WTC11 (cell line): ENCODE results near the gene PGBD1. TPM values are rescaled to one million over a fixed set of nuclear protein-coding genes. Genes with fewer than 3 reads are reported as not detected.

Experiments
- ATAC-seq: fragments of 200-7000 bp; cut with Tn5 transposase; 2 replicates; pipeline ENCODE4 v1.10.0; 2021; ENCODE audit warnings: mild to moderate bottlenecking, moderate library complexity
- CTCF ChIA-PET: fragments of 300-600 bp; sonication (Branson Sonifier 250); formaldehyde crosslinking; loops from one replicate; lab custom pipeline; 2021; ENCODE audit warnings: antibody characterized with exemption; lab: Charles Lee
- POLR2A ChIA-PET: fragments of 350-600 bp; sonication (Branson Sonifier 250); formaldehyde crosslinking; loops from one replicate; lab custom pipeline; 2021; ENCODE audit warnings: antibody characterized with exemption; lab: Charles Lee
- DNase-seq: peaks from one replicate; pipeline ENCODE4 v3.0.0; 2021; ENCODE audit warnings: low spot score
- H3K27ac Mint-ChIP-seq: 2 replicates; pipeline ENCODE4 v1.8.0; 2021; ENCODE audit warnings: mixed read lengths
- H3K27me3 Mint-ChIP-seq: 2 replicates; pipeline ENCODE4 v1.8.0; 2021; ENCODE audit warnings: low read depth, mild to moderate bottlenecking, moderate library complexity, mixed read lengths
- H3K36me3 Mint-ChIP-seq: 2 replicates; pipeline ENCODE4 v1.8.0; 2021; ENCODE audit warnings: mixed read lengths
- H3K4me1 Mint-ChIP-seq: 2 replicates; pipeline ENCODE4 v1.8.0; 2022; ENCODE audit warnings: mixed read lengths
- H3K4me3 Mint-ChIP-seq: 2 replicates; pipeline ENCODE4 v1.8.0; 2021; ENCODE audit warnings: mild to moderate bottlenecking, moderate library complexity, mixed read lengths
- H3K9me3 Mint-ChIP-seq: 2 replicates; pipeline ENCODE4 v1.8.0; 2021; ENCODE audit warnings: mixed read lengths
- AFF4 ChIP-seq: sonication (generic); formaldehyde crosslinking; IDR thresholded peaks from 2 replicates; pipeline ENCODE4 v1.8.1; 2023; ENCODE audit warnings: mild to moderate bottlenecking, missing genetic modification reagents, borderline replicate concordance
- AR ChIP-seq: fragments of 250-450 bp; sonication (Bioruptor Pico); IDR thresholded peaks from 2 replicates; pipeline ENCODE4 v1.9.0; 2021; ENCODE audit warnings: mild to moderate bottlenecking
- ATF3 ChIP-seq: sonication (generic); formaldehyde crosslinking; conservative IDR thresholded peaks from 2 replicates; pipeline ENCODE4 v1.8.1; 2022; ENCODE audit warnings: mild to moderate bottlenecking, missing genetic modification reagents
- ETV6 ChIP-seq: sonication (generic); formaldehyde crosslinking; IDR thresholded peaks from 2 replicates; pipeline ENCODE4 v1.8.1; 2022; ENCODE audit warnings: mild to moderate bottlenecking, missing genetic modification reagents
- GABPB1 ChIP-seq: sonication (generic); formaldehyde crosslinking; IDR thresholded peaks from 2 replicates; pipeline ENCODE4 v1.8.1; 2023; ENCODE audit warnings: mild to moderate bottlenecking, missing genetic modification reagents
- KAT7 ChIP-seq: sonication (generic); formaldehyde crosslinking; IDR thresholded peaks from 2 replicates; pipeline ENCODE4 v1.8.1; 2023; ENCODE audit warnings: missing genetic modification reagents, mild to moderate bottlenecking, borderline replicate concordance
- MAX ChIP-seq: sonication (generic); formaldehyde crosslinking; IDR thresholded peaks from 2 replicates; pipeline ENCODE4 v1.8.0; 2022; ENCODE audit warnings: mild to moderate bottlenecking, missing genetic modification reagents
- MLX ChIP-seq: sonication (generic); formaldehyde crosslinking; IDR thresholded peaks from 2 replicates; pipeline ENCODE4 v1.8.1; 2023; ENCODE audit warnings: mild to moderate bottlenecking, missing genetic modification reagents, moderate library complexity
- NFE2L1 ChIP-seq: sonication (generic); formaldehyde crosslinking; IDR thresholded peaks from 2 replicates; pipeline ENCODE4 v1.8.1; 2023; ENCODE audit warnings: missing genetic modification reagents
- NR1H2 ChIP-seq: sonication (generic); formaldehyde crosslinking; IDR thresholded peaks from 2 replicates; pipeline ENCODE4 v1.9.0; 2021; ENCODE audit warnings: mild to moderate bottlenecking, moderate library complexity, missing genetic modification reagents
- NR3C1 ChIP-seq: sonication (generic); formaldehyde crosslinking; conservative IDR thresholded peaks from 2 replicates; pipeline ENCODE4 v1.8.1; 2023; ENCODE audit warnings: low read depth, mild to moderate bottlenecking, missing genetic modification reagents
- OVOL2 ChIP-seq: fragments of 250-450 bp; sonication (Bioruptor Pico); IDR thresholded peaks from 2 replicates; pipeline ENCODE4 v1.9.0; 2021; ENCODE audit warnings: mild to moderate bottlenecking, borderline replicate concordance
- SMAD4 ChIP-seq: sonication (generic); formaldehyde crosslinking; IDR thresholded peaks from 2 replicates; pipeline ENCODE4 v1.8.0; 2022; ENCODE audit warnings: mild to moderate bottlenecking, missing genetic modification reagents
- USF1 ChIP-seq: sonication (generic); formaldehyde crosslinking; IDR thresholded peaks from 2 replicates; pipeline ENCODE4 v1.8.0; 2022; ENCODE audit warnings: mild to moderate bottlenecking, missing genetic modification reagents
- USF2 ChIP-seq: sonication (generic); formaldehyde crosslinking; IDR thresholded peaks from 2 replicates; pipeline ENCODE4 v1.8.1; 2023; ENCODE audit warnings: mild to moderate bottlenecking, missing genetic modification reagents, moderate library complexity
- ZNF396 ChIP-seq: fragments of 250-450 bp; sonication (Bioruptor Pico); IDR thresholded peaks from 2 replicates; pipeline ENCODE4 v1.8.0; 2021; ENCODE audit warnings: mild to moderate bottlenecking, moderate library complexity, borderline replicate concordance
- ZNF423 ChIP-seq: fragments of 250-450 bp; sonication (Bioruptor Pico); IDR thresholded peaks from 2 replicates; pipeline ENCODE4 v2.1.2; 2022; ENCODE audit warnings: mild to moderate bottlenecking, moderate library complexity
- ZNF425 ChIP-seq: fragments of 250-450 bp; sonication (Bioruptor Pico); conservative IDR thresholded peaks from 2 replicates; pipeline ENCODE4 v1.9.0; 2021; ENCODE audit warnings: mild to moderate bottlenecking
- ZNF671 ChIP-seq: fragments of 250-450 bp; sonication (Bioruptor Pico); IDR thresholded peaks from 2 replicates; pipeline ENCODE4 v1.8.0; 2021; ENCODE audit warnings: mild to moderate bottlenecking
- total RNA-seq: library from RNA; stranded (reverse); gene quantifications from 3 replicates; pipeline ENCODE4 v1.2.3, GENCODE V29; 2021

Gene PGBD1
- total RNA-seq, 1 experiment from 2014 or later: 6.9 TPM

GRCh38 chr6:28266563-28266961 is 14.8 kb upstream of the PGBD1 start:
- DNase-seq (no peak), ATAC-seq (no peak)
- Mint-ChIP-seq H3K27ac (no peak overlapping the region; the same call in 1 of the 2 replicates), H3K27me3 (peaks cover 37% of the 10 kb centered on the region), H3K9me3 (no peaks in the 10 kb centered on the region), H3K36me3 (no peaks in the 10 kb centered on the region), H3K4me3 (no peak overlapping the region), H3K4me1 (no peaks in the 10 kb centered on the region)
- ChIA-PET CTCF (interaction anchor here (1.1 to 2.7 kb wide), 5 partner anchors 13 to 117 kb away, joined by 4 to 34 read pairs (median 11); partner anchors contain the start of gene ZKSCAN4), POLR2A (interaction anchor here (0.6 to 2.1 kb wide), 14 partner anchors 13 to 373 kb away, joined by 3 to 14 read pairs (median 4); partner anchors contain the start of genes PGBD1, ZKSCAN3, ZKSCAN4 and ZKSCAN8)
- TF ChIP-seq AFF4 (CRISPR knock-in tag): no peak
- no peak for TF ChIP-seq ZNF396 (CRISPR knock-in tag)
- TF ChIP-seq SMAD4 (CRISPR knock-in tag): no peak
- TF ChIP-seq USF1 (CRISPR knock-in tag): no peak
- TF ChIP-seq NR1H2: no peak
- no peak for TF ChIP-seq KAT7 (CRISPR knock-in tag)

GRCh38 chr6:28266962-28267694 is 14.2 kb upstream of the PGBD1 start, which contains the start of gene ZSCAN26:
TSS of gene ZSCAN26 (plus strand) at chr6:28267143. CDS start at chr6:28271920, 4,777 bp downstream.
- Mint-ChIP-seq H3K36me3 (0 out of 2 replicates have a peak, but pooled peaks cover 2% of the 10 kb centered on the region), H3K27me3 (peaks cover 32% of the 10 kb centered on the region), H3K27ac (no peak within 1 kb of the TSS; the same call in 1 of the 2 replicates), H3K4me3 (no peak within 1 kb of the TSS), H3K9me3 (no peaks in the 10 kb centered on the region), H3K4me1 (no peaks in the 10 kb centered on the region)
- POLR2A ChIA-PET: interaction anchor here (0.6 to 2.1 kb wide), 17 partner anchors 12 to 409 kb away, joined by 3 to 14 read pairs (median 4); partner anchors contain the start of genes PGBD1, ZKSCAN3, ZKSCAN4 and ZKSCAN8
- ATAC-seq (peak; percentile 96), DNase-seq (peak; percentile 91)
- CTCF ChIA-PET: interaction anchor here (0.7 to 2.7 kb wide), 7 partner anchors 13 to 162 kb away, joined by 3 to 34 read pairs (median 7); partner anchors contain the start of genes PGBD1 and ZKSCAN4
- peak; percentile 52; the same call in 1 of the 2 replicates for TF ChIP-seq ETV6 (CRISPR knock-in tag)
- peak; percentile 45; the same call in 1 of the 2 replicates for TF ChIP-seq USF1 (CRISPR knock-in tag)
- no peak for TF ChIP-seq MLX
- no peak for TF ChIP-seq NR3C1 (CRISPR knock-in tag)
- peak; percentile 48; the same call in 1 of the 2 replicates for TF ChIP-seq GABPB1
- no peak for TF ChIP-seq NR1H2
- TF ChIP-seq ATF3 (CRISPR knock-in tag): no peak
- TF ChIP-seq NFE2L1 (CRISPR knock-in tag): 0 out of 2 replicates have a peak, but pooled peaks have one; percentile 47
- TF ChIP-seq ZNF423 (CRISPR knock-in tag): no peak
- TF ChIP-seq ZNF671: no peak
- no peak for TF ChIP-seq ZNF425 (CRISPR knock-in tag)
- no peak for TF ChIP-seq AR
- TF ChIP-seq USF2: no peak
- TF ChIP-seq MAX: peak; percentile 59; the same call in 1 of the 2 replicates
- no peak for TF ChIP-seq OVOL2 (CRISPR knock-in tag)
